AG10803 (cell line): ENCODE data around the gene COL20A1.
A peak's percentile ranks its signal among the peaks of the same experiment; 100 is the strongest.

Experiments
- DNase-seq: peaks from one replicate; pipeline ENCODE4 v3.0.0; 2010; ENCODE audit warnings: low read depth
- H3K4me3 ChIP-seq: 2 replicates; pipeline ENCODE4 v1.5.1; 2011; ENCODE audit warnings: mild to moderate bottlenecking, low read length, control low read depth
- TF ChIP-seq, protein P1 (sequence below): conservative IDR thresholded peaks from 2 replicates; pipeline ENCODE4 v1.5.1; 2011; ENCODE audit warnings: mild to moderate bottlenecking, low read length, control low read depth, inconsistent platforms

Gene COL20A1

DNA sequence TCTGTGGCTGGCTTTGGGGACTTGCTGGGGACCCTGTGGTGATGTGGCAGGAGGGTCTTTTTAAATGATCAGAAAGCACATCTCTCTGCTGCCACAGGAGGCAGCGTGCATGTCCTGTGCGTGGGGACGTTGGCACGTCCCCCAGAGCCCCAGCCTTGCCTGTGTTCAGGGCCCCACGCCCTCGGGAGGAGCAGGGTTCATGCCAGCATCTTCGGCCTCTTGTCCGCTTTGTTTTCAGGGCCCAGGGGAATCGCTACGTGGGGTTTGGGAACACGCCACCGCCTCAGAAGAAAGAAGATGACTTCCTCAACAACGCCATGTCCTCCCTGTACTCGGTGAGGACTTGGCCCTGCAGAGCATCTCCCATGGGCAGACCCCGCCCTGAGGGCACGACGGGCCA, 14.3 kb upstream of the COL20A1 start:
- H3K4me3 ChIP-seq: no peak overlapping the region
- no peak for DNase-seq
- TF ChIP-seq, protein P1, sequence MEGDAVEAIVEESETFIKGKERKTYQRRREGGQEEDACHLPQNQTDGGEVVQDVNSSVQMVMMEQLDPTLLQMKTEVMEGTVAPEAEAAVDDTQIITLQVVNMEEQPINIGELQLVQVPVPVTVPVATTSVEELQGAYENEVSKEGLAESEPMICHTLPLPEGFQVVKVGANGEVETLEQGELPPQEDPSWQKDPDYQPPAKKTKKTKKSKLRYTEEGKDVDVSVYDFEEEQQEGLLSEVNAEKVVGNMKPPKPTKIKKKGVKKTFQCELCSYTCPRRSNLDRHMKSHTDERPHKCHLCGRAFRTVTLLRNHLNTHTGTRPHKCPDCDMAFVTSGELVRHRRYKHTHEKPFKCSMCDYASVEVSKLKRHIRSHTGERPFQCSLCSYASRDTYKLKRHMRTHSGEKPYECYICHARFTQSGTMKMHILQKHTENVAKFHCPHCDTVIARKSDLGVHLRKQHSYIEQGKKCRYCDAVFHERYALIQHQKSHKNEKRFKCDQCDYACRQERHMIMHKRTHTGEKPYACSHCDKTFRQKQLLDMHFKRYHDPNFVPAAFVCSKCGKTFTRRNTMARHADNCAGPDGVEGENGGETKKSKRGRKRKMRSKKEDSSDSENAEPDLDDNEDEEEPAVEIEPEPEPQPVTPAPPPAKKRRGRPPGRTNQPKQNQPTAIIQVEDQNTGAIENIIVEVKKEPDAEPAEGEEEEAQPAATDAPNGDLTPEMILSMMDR: no peak

DNA sequence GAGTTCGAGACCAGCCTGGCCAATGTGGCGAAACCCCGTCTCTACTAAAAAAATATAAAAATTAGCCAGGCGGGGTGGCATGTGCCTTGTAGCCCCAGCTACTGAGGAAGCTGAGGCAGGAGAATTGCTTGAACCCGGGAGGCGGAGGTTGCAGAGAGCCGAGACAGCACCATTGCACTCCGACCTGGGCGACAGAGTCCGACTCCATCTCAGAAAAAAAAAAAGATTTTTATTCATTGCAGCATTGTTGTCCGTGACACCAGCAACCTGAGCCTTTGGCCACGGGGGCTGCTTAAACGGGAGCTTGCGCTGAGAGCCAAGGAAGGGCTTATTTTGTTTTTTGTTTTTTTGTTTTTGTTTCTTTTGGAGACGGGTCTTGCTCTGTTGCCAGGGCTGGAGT, 13.1 kb upstream of the COL20A1 start:
- TF ChIP-seq, protein P1: no peak
- DNase-seq: no peak
- no peak overlapping the region for H3K4me3 ChIP-seq

DNA sequence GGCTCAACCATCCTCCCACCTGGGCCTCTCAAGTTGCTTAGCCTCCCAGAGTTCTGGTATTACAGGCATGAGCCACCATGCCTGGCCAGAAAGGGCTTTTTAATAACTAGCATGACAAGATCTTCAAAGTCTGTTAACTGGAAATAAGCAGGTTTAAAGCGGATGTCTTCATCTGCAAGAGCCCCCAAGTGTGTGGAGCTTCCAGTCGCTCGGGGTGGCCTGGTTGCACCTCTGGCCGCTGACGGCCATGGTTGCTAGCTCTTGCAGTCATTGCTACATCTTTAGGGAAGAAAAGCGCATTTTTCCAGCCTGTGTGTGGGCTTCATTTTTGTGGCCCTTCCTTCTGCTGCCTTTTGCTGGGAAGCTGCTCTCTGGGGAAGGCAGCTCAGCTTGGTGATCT, 12.6 kb upstream of the COL20A1 start:
- TF ChIP-seq, protein P1: no peak
- no peak overlapping the region for H3K4me3 ChIP-seq
- DNase-seq: no peak

DNA sequence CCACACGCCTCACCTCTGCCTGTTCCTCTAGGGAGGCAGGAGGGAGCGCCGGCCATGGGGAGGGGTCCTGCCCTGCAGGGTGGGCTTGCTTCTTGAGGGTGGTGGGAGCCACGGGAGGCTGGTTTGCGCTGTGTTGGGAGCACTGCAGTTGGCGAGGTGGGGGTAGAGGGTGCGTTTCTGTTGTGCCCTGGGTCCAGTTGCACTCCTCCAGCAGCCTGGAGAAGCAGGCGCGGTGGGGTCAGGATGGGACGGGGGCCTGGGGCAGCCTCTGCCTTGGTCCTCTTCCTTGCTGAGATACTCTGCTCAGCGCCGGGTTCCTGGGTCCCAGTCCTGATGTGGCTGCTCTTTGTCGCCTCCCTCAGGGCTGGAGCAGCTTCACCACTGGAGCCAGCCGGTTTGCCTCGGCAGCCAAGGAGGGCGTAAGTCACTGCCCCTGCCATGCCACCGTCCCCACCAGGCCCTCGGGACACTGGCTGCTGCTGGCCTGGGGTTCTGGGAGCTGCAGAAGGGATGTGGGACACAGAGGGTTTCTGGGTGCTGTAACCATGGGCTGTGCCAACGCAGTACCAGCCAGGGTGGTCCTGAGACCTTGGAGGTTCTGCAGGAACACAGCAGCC, 11.9 kb upstream of the COL20A1 start:
- TF ChIP-seq, protein P1: peak; percentile 12; the same call in 1 of the 2 replicates
- no peak overlapping the region for H3K4me3 ChIP-seq
- DNase-seq: no peak

DNA sequence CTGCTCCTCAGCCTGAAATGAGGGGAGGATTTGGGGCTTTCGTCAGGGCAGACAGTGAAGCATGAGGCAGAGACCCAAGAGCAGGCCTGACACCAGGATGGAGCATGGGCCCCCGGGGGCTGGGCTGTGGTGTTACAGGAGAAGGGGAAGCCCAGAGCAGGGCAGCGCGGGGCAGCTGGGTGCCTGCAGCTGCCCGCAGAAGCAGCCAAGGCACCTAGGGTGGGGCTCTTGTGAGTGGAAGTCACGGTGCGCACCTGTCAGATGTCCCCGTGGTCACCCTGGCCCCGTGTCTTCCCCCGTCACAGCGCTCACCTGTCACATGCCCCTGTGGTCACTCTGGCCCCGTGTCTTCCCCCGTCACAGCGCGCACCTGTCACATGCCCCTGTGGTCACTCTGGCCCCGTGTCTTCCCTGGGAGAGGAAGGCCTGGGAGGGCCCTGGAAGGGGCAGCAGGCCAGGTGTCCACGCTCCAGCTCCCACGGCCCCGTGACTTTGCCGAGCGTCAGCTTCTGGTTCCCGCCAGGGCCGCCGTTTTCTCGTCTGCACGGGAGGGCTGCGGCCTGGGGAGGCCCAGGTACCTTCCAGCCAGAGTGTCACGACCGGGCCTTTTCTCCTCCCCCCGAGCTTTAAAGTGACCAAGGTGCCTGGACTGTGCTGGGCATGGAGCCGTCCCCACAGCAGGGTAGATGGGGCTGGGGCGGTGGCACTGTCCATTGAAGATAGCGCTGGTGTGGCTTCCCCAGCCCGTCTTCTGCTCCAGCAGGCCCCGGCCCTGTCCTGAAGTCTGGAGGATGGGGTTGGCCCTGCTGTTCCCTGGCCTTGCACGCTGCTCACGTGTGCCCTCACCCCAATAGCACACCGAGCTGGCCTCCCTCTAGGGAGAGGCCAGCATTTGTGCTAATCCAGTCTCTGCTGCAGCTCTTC, 11.0 kb upstream of the COL20A1 start:
- no peak for DNase-seq
- TF ChIP-seq, protein P1: no peak

DNA sequence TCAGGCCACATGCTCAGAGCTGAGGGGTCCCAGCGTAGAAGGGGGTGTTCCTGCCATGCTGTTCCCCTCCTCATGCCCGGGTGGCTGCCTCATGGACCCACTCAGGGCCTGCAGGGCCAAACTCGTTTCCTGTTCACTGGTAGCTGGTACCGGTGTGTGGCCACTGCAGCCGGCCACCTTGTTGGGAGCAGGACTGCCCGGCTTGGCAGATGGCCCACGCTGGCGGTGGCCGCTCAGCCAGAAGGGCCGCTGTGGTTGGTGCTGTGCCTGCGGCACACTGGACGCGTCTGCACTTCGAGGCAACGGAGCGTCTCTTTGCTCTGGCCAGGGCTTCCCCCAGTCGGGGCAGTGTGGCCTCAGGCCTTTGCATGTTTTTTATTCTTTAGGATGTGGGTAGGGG, 10.0 kb upstream of the COL20A1 start:
- DNase-seq: no peak
- no peak overlapping the region for H3K4me3 ChIP-seq
- TF ChIP-seq, protein P1: no peak

More for the DNA sequence above, 11.0 kb upstream of the COL20A1 start:
- no peak overlapping the region for H3K4me3 ChIP-seq
